GM19395 (cell line): ENCODE data around the gene SLC18A3.

Experiments
- ATAC-seq: cut with Tn5 transposase; IDR thresholded peaks from one replicate; pipeline ENCODE4 v1.9.1; 2021; ENCODE audit warnings: mild to moderate bottlenecking, moderate library complexity; ENCODE audit not compliant: unreplicated experiment

Gene SLC18A3

GRCh38 chr10:49647985-49648795 is 38.1 kb downstream of the SLC18A3 start:
- ATAC-seq = no peak

GRCh38 chr10:49649294-49649693 is 39.2 kb downstream of the SLC18A3 start:
- no peak for ATAC-seq

DNA sequence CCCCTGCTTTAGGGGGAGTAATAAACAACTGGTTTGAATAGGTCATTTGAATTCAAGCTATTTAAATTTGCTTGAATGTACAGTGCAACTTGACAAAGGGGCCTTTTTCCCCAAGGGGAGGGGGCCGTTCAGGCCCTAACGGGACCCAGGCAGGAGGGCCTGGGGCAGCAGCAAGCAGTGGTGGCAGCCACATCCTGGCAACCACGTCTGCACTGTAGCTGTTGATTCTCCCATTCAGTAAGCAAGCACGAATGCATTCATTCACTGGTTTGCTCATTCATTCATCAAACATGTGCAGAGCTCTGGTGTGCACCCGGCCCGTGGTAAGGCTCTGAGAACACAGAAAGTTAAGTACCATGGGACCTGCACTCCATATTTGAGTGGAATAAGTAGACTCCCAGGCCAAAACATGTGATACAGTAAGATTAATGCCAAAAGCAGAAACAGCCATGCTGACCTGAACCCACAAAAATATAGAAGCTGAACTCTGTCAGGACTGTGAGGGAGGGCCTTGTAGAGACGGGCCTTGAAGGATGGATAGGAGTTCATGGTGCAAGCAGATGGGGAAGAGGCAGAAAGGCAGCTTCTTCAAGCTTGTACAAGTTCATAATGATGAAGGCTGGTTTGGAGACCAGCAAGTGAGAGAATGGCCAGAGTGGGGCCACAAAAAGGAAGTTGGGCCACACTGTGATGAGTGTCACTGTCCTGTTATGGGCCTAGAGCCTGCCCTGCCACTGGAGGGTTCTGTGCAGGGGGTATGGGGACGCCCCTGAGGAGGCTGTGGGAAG is 40.0 kb downstream of the SLC18A3 start:
- no peak for ATAC-seq

GRCh38 chr10:49650724-49651034 is 40.6 kb downstream of the SLC18A3 start:
- ATAC-seq = no peak

DNA sequence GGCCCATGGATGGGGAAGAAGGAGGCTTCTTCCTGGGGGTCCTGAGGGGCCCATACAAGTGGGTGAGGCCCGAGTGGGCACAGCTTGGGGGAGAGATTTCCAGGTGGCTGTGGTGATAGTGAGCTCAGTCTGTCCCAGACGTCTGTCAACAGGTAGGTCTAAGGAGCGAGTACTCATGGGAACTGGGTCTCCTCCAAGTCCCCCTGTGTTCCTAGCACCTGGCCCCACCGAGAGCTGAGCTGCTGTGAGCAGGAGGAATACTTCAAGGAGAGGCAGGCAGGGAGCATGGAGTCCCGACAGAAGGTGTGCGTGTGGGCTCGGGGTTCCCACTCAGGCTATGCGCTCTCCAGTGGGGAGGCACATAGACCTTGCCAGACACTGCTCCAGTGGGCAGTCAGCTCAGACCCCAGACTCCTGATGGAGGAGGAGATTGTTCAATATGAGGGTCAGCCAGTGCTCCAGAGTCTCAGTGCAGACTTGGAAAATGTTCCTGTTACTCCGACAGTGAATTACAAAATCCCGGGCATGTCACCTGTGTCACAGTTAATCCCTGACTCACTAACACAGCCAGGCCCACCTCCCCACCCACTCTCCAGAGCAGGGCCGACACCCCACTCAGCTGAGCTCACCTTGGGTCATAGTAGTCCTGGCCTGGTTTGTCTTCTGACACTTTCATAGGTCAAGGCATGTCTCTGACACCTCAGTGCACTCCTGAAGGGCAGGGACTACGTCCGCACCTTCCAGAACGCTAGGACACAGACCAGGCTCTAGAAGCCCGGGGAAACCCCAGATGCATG is 41.1 kb downstream of the SLC18A3 start:
- ATAC-seq = no peak

DNA sequence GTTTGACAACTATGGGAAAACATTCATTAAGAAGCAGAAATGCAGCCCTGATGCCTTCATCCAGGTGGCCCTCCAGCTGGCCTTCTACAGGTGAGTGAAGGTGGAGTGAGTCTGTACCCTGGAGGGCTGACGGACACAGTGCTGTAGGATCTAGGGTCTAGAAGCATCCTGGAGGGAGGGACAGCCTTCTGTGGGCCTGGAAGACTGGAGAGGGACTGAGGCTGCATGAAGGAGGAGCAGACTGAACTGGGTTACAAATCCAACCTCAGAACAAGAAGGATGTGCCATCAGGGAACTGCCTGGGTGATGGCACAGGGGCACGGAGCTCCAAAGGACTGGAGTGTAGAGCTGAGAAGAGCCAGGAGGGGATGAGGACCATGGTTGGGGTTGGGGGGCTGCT is 41.8 kb downstream of the SLC18A3 start:
- ATAC-seq = no peak

GRCh38 chr10:49652421-49653272 is 42.5 kb downstream of the SLC18A3 start:
- ATAC-seq = no peak

DNA sequence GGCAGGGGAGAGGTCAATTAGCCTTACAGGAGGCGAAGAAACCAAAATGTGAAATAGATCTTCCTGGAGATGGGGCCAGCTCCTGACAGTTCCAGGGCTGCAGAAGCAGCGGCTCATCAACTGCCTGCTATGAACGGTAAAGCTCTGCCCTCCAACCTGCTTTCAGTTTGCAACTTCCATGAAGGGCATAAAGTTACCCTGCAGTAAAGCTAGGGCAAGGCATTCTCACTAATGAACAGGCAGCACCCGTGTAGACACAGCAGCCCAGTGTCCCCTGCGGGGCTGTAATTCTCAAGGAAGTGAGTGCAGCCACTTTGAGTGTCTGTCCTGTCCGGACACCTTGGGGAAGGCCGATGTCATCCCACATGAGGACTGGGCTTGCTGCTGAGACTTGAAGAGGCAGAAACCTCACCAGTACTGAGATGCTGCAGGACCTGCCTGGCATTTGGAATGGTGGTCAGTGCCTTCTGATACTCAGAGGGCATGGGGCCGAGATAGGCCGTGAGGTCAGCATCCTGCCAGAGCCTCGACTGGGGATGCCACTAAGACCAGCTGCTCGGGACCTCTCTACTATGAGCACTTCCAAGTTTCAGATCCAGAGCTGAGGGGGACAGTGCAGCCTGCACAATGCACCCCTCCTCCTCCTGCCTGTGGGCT is 43.3 kb downstream of the SLC18A3 start:
- ATAC-seq = no peak

GRCh38 chr10:49654036-49654693 is 44.1 kb downstream of the SLC18A3 start:
- no peak for ATAC-seq

DNA sequence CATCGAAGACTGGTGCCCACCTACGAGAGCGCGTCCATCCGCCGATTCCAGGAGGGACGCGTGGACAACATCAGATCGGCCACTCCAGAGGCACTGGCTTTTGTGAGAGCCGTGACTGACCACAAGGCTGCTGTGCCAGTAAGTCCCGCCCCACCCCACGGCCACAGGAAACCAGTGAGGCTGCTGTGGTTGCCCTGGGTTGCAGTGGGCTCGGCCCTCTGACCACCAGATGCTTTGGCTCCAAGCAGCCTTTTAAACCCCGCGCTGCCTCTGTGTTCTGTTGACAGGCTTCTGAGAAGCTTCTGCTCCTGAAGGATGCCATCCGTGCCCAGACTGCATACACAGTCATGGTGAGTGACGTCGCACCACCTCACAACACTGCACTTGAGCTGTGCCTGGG is 45.0 kb downstream of the SLC18A3 start:
- ATAC-seq = no peak

DNA sequence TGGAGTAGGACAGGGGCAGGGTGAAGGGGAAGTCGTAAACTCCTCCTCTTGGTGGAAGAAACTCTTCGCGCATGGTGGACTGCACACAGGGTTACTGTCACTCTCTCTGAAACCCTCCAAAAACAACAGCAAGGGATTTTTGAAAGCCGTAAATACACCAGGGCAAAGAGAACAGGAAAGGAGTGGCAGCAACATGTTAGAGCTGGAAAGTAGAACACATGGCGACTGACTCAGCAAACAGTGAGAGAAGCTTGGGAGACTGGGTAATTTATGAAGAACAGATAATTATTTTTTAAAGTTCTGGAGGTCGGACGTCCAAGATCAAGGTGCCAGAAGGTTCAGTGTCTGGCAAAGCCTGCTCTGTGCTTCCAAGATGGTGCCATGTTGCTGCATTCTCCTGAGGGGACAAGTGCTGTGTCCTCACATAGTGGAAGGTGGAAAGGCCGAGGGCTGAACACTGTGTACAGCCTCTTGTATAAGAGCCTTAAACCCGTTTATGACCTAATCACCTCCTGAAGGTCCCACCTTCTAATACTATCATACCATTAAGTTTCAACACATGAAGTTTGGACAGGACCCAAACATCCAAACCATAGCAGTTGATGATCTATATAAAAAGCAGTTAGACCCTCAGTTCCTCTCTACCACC is 46.9 kb downstream of the SLC18A3 start:
- no peak for ATAC-seq

- ATAC-seq = no peak
These were observed 47.5 kb downstream of the SLC18A3 start for GRCh38 chr10:49657606-49658005.

DNA sequence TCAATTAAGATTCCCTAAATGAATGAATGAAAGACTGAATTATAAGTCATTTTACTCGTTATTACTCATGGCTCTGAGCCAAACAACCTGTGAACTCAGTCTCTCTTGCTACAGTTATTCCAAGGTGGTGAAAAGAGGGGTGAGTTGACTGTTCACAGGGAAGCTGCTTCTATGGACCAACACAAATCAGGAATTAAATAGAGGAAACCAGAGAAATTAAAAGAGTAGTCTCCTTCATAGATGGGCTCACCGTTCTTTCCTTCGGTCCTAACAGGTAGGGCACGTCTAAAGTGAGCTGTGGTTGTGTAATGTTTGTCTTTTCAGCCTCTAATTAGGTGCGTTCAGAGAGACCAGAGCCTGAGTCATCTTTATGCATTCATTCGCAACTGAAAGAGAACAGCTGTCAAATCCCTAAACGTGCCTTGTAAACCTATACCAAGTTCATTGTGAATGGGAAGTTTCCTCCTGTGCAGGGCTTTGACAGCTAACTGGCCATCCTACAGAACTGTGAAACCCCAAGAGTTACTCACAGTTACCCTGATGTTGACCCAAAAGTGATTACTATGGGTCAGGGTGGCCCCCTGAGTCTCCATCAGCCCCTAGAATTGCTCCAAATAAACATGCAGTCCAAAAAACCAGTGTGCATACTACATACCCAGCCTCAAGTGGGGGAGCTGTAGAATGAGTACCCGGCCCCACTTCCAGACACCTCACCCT is 51.2 kb downstream of the SLC18A3 start:
- no peak for ATAC-seq
